ENCODE data around the gene IRX6. TPM values are rescaled to one million over a fixed set of nuclear protein-coding genes. Genes with fewer than 3 reads are reported as not detected.

Gene IRX6
- total and polyA plus RNA-seq, 7 experiments from 2014 or later: not detected

DNA sequence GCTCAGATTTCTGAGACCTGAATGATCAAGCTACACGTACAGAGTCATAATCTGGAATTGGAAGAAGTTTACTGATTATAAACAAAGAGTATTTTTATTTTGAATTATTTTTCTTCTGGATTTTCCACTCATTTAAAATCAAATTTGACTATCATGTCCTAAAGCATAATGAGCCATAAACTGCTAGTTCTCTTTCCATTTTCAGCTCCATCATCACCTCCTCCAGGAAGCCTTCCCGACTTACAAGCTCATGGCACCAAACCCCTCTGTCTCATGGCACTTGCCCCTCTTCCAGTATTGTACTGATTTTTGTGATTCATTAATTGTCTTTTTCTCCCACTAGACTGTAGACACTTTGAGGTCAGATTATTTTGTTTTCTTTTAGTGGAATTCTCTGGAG lies 35.9 kb downstream of the IRX6 start:
- CTCF ChIA-PET: no interaction called here
- H3K9me3 Mint-ChIP-seq: peaks cover 0 to 3% (median 0%) of the 10 kb centered on the region in 11 donors
- H3K27ac Mint-ChIP-seq: no peak overlapping the region

DNA sequence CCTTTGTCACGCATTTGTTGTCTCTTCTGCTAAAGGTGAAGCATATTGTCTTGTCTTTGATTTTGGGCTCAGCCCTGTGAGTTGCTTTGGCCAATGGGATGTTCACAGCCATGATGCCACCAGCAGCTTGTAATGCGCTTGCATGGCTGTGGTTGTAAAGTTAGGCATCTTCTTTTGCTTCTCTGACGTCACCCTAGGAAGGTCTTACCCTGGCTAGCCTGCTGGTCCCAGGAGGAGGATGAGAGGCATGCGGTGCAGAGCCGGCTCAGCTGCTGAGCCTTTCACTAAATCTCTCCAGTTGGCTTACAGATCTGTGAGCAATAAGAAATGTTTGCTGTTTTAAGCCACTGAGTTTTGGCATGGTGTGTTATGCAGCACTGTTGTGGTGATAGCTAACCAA lies 40.8 kb downstream of the IRX6 start:
- intact Hi-C loops (cut with micrococcal nuclease): no loop called here
- H3K27ac ChIP-seq (ENCODE audit: low read depth, low read length): no peak overlapping the region

More for the DNA sequence above, 35.9 kb downstream of the IRX6 start:
- intact Hi-C loops (cut with micrococcal nuclease): no loop called here
- Mint-ChIP-seq H3K4me3 (no peak overlapping the region), H3K27me3 (peaks cover 0 to 25% (median 23%) of the 10 kb centered on the region in 5 donors), H3K4me1 (peaks cover 0 to 2% (median 0%) of the 10 kb centered on the region in 7 donors), H3K36me3 (no peaks in the 10 kb centered on the region)
- Histone ChIP-seq H3K27ac (ENCODE audit: low read depth, low read length) (no peak overlapping the region), H3K4me1 (ENCODE audit: control insufficient read depth in 2 of 2, insufficient read depth in 2 of 2, low read length in 2 of 2) (no peaks in the 10 kb centered on the region), H3K36me3 (ENCODE audit: control insufficient read depth in 2 of 3, insufficient read depth in 3 of 3, low read length in 3 of 3) (no peaks in the 10 kb centered on the region), H3K4me3 (ENCODE audit: low read length) (no peak overlapping the region), H3K27me3 (ENCODE audit: control insufficient read depth in 2 of 2, insufficient read depth in 2 of 2, low read length in 2 of 2) (no peaks in the 10 kb centered on the region), H3K9me3 (ENCODE audit: control insufficient read depth in 2 of 3, low read length in 3 of 3) (no peaks in the 10 kb centered on the region)
- ATAC-seq (no peak), DNase-seq (no peak)
- POLR2A ChIA-PET: no interaction called here

DNA sequence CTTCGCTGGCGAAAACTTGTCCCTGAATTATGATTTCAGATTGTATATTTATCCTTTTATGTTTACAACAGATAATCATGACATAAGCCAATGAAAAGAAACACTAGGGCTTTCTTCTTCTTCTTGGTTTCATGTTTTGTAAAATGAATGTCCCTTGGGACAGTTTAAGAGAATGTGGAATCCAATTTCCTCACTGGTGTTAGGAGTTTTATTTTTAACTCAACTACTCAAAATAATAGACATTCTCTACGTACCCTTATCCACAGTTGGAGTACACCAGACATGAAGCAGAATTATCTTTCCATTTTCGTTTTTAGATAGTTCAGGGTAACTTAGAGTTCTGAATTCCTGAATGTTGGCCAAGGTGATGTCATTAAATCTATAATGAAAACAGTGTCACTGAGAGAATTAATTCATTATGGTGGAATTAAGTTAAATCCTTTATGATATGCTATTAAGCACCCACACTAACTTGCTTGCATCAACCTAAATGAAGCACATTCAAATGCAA lies 43.4 kb downstream of the IRX6 start:
- peaks cover 2 to 4% of the 10 kb centered on the region in 2 donors for H3K27me3 ChIP-seq (ENCODE audit: control insufficient read depth in 2 of 2, insufficient read depth in 2 of 2, low read length in 2 of 2)
- peaks cover 44 to 63% (median 50%) of the 10 kb centered on the region in 5 donors for H3K27me3 Mint-ChIP-seq

More for the DNA sequence above, 40.8 kb downstream of the IRX6 start:
- peaks cover 22 to 51% (median 31%) of the 10 kb centered on the region in 5 donors for H3K27me3 Mint-ChIP-seq
- H3K9me3 Mint-ChIP-seq: peaks cover 0 to 3% (median 0%) of the 10 kb centered on the region in 11 donors
- H3K4me1 ChIP-seq (ENCODE audit: control insufficient read depth in 2 of 2, insufficient read depth in 2 of 2, low read length in 2 of 2): no peaks in the 10 kb centered on the region
- peaks cover 0 to 2% of the 10 kb centered on the region in 2 donors for H3K27me3 ChIP-seq (ENCODE audit: control insufficient read depth in 2 of 2, insufficient read depth in 2 of 2, low read length in 2 of 2)
- no peaks in the 10 kb centered on the region for H3K9me3 ChIP-seq (ENCODE audit: control insufficient read depth in 2 of 3, low read length in 3 of 3)
- ATAC-seq (no peak), DNase-seq (no peak)
- H3K4me1 Mint-ChIP-seq: no peaks in the 10 kb centered on the region
- no peaks in the 10 kb centered on the region for H3K36me3 ChIP-seq (ENCODE audit: control insufficient read depth in 2 of 3, insufficient read depth in 3 of 3, low read length in 3 of 3)
- ChIA-PET CTCF (no interaction called here), POLR2A (no interaction called here)
- no peak overlapping the region for H3K4me3 ChIP-seq (ENCODE audit: low read length)
- no peak overlapping the region for H3K27ac Mint-ChIP-seq
- no peaks in the 10 kb centered on the region for H3K36me3 Mint-ChIP-seq
- no peak overlapping the region for H3K4me3 Mint-ChIP-seq

DNA sequence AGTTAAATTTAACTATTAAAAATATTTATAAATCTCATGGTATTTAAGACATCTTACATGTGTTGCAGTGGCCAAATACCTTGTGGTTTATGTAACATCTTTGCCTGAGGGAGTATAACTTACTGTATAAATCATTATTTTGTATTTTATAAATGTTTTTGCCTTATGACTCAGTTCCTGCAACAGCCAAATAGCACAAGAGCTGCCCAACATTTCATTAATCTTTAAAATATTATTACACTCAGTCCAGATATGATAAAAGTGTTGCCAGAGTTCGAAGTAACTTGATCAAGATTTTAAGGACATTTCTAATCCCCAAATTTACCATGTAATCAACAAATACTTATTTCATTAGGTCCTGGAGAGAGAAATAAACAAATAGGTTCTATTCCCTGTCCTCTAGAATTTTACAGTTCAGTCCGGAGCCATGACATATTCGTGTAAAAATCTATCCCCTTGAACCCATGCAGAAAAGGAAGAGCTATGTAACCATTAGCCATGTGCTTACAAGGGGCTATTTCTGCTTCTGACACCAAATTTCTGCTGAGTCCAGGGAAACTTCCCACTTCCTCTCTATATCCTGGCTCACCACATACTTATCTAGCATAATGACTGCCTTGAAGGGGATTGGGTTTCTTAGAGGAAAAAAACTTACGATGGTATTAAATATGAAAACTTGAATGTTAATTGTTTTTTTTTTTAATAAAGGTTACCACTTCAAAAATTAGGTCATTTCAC lies 44.0 kb downstream of the IRX6 start:
- no peak overlapping the region for H3K4me3 ChIP-seq (ENCODE audit: low read length)
- peaks cover 0 to 8% (median 0%) of the 10 kb centered on the region in 7 donors for H3K4me1 Mint-ChIP-seq
- ATAC-seq (no peak), DNase-seq (no peak)
- H3K27ac ChIP-seq (ENCODE audit: low read depth, low read length): no peak overlapping the region
- H3K27me3 Mint-ChIP-seq: peaks cover 50 to 70% (median 55%) of the 10 kb centered on the region in 5 donors
- peaks cover 2 to 4% of the 10 kb centered on the region in 2 donors for H3K27me3 ChIP-seq (ENCODE audit: control insufficient read depth in 2 of 2, insufficient read depth in 2 of 2, low read length in 2 of 2)
- no peaks in the 10 kb centered on the region for H3K4me1 ChIP-seq (ENCODE audit: control insufficient read depth in 2 of 2, insufficient read depth in 2 of 2, low read length in 2 of 2)
- peaks cover 0 to 4% (median 0%) of the 10 kb centered on the region in 5 donors for H3K36me3 Mint-ChIP-seq
- H3K9me3 ChIP-seq (ENCODE audit: control insufficient read depth in 2 of 3, low read length in 3 of 3): no peaks in the 10 kb centered on the region
- POLR2A ChIA-PET: no interaction called here
- H3K4me3 Mint-ChIP-seq: no peak overlapping the region
- H3K36me3 ChIP-seq (ENCODE audit: control insufficient read depth in 2 of 3, insufficient read depth in 3 of 3, low read length in 3 of 3): no peaks in the 10 kb centered on the region
- intact Hi-C loops (cut with micrococcal nuclease): no loop called here
- H3K27ac Mint-ChIP-seq: no peak overlapping the region
- CTCF ChIA-PET: no interaction called here
- H3K9me3 Mint-ChIP-seq: peaks cover 0 to 5% (median 0%) of the 10 kb centered on the region in 11 donors

More for the DNA sequence above, 43.4 kb downstream of the IRX6 start:
- no peak overlapping the region for H3K4me3 Mint-ChIP-seq
- ChIA-PET POLR2A (no interaction called here), CTCF (no interaction called here)
- Histone ChIP-seq H3K36me3 (ENCODE audit: control insufficient read depth in 2 of 3, insufficient read depth in 3 of 3, low read length in 3 of 3) (no peaks in the 10 kb centered on the region), H3K4me3 (ENCODE audit: low read length) (no peak overlapping the region), H3K27ac (ENCODE audit: low read depth, low read length) (no peak overlapping the region), H3K4me1 (ENCODE audit: control insufficient read depth in 2 of 2, insufficient read depth in 2 of 2, low read length in 2 of 2) (no peaks in the 10 kb centered on the region), H3K9me3 (ENCODE audit: control insufficient read depth in 2 of 3, low read length in 3 of 3) (no peaks in the 10 kb centered on the region)
- peaks cover 0 to 5% (median 0%) of the 10 kb centered on the region in 11 donors for H3K9me3 Mint-ChIP-seq
- no peak for ATAC-seq
- DNase-seq: no peak
- no peaks in the 10 kb centered on the region for H3K36me3 Mint-ChIP-seq
- H3K27ac Mint-ChIP-seq: no peak overlapping the region
- intact Hi-C loops (cut with micrococcal nuclease): no loop called here
- H3K4me1 Mint-ChIP-seq: peaks cover 0 to 8% (median 0%) of the 10 kb centered on the region in 7 donors

DNA sequence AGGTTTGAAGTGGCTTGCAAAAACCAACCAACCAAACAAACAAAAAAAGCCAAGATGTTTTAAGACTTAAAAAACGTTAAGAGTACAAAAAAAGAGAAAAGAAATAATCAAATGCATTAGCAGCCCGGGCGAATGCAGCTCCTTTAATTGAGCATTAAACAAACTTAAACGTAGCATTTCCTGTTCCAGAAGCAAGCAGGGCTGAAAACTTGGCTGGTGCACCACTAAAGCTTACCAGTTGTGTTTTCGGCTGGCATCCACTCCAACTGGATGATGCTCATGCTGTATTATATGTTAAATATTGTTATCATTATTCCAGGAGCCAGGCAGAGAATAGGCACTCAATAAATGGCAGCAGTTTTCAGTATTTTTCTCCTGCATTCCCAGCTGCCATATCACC lies 45.1 kb downstream of the IRX6 start:
- ChIA-PET POLR2A (no interaction called here), CTCF (no interaction called here)
- Histone ChIP-seq H3K27me3 (ENCODE audit: control insufficient read depth in 2 of 2, insufficient read depth in 2 of 2, low read length in 2 of 2) (peaks cover 2 to 4% of the 10 kb centered on the region in 2 donors), H3K9me3 (ENCODE audit: control insufficient read depth in 2 of 3, low read length in 3 of 3) (no peaks in the 10 kb centered on the region), H3K27ac (ENCODE audit: low read depth, low read length) (no peak overlapping the region), H3K4me1 (ENCODE audit: control insufficient read depth in 2 of 2, insufficient read depth in 2 of 2, low read length in 2 of 2) (no peaks in the 10 kb centered on the region), H3K4me3 (ENCODE audit: low read length) (no peak overlapping the region), H3K36me3 (ENCODE audit: control insufficient read depth in 2 of 3, insufficient read depth in 3 of 3, low read length in 3 of 3) (no peaks in the 10 kb centered on the region)
- Mint-ChIP-seq H3K4me3 (no peak overlapping the region), H3K27me3 (peaks cover 55 to 78% (median 58%) of the 10 kb centered on the region in 5 donors), H3K4me1 (peaks cover 0 to 8% (median 0%) of the 10 kb centered on the region in 7 donors), H3K27ac (no peak overlapping the region), H3K9me3 (peaks cover 0 to 5% (median 0%) of the 10 kb centered on the region in 11 donors), H3K36me3 (peaks cover 0 to 6% (median 0%) of the 10 kb centered on the region in 5 donors)
- ATAC-seq (no peak), DNase-seq (no peak)
- intact Hi-C loops (cut with micrococcal nuclease): no loop called here

DNA sequence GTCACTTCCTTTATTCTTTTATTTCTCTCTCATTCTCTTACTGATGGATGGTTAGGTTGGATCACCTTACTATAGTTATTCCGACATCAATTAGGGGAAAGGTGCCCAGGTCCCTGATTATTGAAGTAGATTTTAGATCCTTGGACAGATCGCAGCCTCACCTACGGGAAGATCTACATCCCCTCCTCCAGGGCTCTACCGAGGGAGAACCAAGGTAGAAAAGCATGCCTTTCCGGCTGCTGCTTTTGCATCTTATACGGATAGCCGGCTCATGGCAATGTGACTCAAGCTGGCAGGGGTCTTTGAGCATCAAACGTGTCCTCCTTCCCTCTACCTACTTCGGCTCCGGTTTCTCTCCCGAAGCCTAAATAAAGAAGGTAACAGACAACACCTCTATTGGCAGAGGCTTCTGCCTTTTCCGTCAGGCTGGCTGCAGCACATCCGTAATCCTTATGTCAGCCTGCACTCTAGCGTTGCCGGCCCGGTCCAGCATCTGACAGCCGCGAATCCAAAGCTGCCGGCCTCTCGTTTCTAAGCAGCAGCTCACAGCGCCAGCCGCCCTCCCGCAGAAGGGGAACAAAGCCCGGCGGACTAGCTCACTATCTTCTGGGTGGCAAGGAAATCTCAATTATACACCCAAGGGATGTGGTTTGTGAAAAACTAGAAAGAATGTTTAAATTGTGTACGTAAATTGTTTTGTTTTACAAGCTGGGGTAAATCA lies 46.9 kb downstream of the IRX6 start:
- H3K36me3 Mint-ChIP-seq: peaks cover 0 to 6% (median 0%) of the 10 kb centered on the region in 5 donors
- H3K4me1 ChIP-seq (ENCODE audit: control insufficient read depth in 2 of 2, insufficient read depth in 2 of 2, low read length in 2 of 2): no peaks in the 10 kb centered on the region

More for the DNA sequence above, 46.9 kb downstream of the IRX6 start:
- Histone ChIP-seq H3K9me3 (ENCODE audit: control insufficient read depth in 2 of 3, low read length in 3 of 3) (no peaks in the 10 kb centered on the region), H3K27ac (ENCODE audit: low read depth, low read length) (no peak overlapping the region), H3K27me3 (ENCODE audit: control insufficient read depth in 2 of 2, insufficient read depth in 2 of 2, low read length in 2 of 2) (peaks cover 2 to 4% of the 10 kb centered on the region in 2 donors), H3K4me3 (ENCODE audit: low read length) (no peak overlapping the region), H3K36me3 (ENCODE audit: control insufficient read depth in 2 of 3, insufficient read depth in 3 of 3, low read length in 3 of 3) (no peaks in the 10 kb centered on the region)
- Mint-ChIP-seq H3K9me3 (peaks cover 0 to 5% (median 0%) of the 10 kb centered on the region in 11 donors), H3K4me1 (peaks cover 0 to 8% (median 0%) of the 10 kb centered on the region in 7 donors), H3K27ac (no peak overlapping the region), H3K27me3 (peaks cover 51 to 69% (median 56%) of the 10 kb centered on the region in 5 donors), H3K4me3 (no peak overlapping the region)
- no peak for ATAC-seq
- no peak for DNase-seq
- ChIA-PET POLR2A (no interaction called here), CTCF (no interaction called here)
- intact Hi-C loops (cut with micrococcal nuclease): no loop called here
